Mucosa of stomach (tissue), 1 donor: ENCODE results near the gene KLK14.

Source experiments
- H3K27me3 ChIP-seq: one replicate; pipeline ENCODE4 v1.7.0; 2013; ENCODE audit warnings: mild to moderate bottlenecking, low read length; ENCODE audit not compliant: control insufficient read depth, insufficient read depth
- H3K36me3 ChIP-seq: one replicate; pipeline ENCODE4 v1.7.0; 2013; ENCODE audit warnings: low read length; ENCODE audit not compliant: control insufficient read depth, insufficient read depth
- H3K4me1 ChIP-seq: one replicate; pipeline ENCODE4 v1.7.0; 2013; ENCODE audit warnings: mild to moderate bottlenecking, low read length; ENCODE audit not compliant: control insufficient read depth, insufficient read depth
- H3K4me3 ChIP-seq: one replicate; pipeline ENCODE4 v1.7.0; 2013; ENCODE audit warnings: low read length
- H3K9ac ChIP-seq: one replicate; pipeline ENCODE4 v1.7.0; 2013; ENCODE audit warnings: mild to moderate bottlenecking, low read length, moderate library complexity
- H3K9me3 ChIP-seq: one replicate; pipeline ENCODE4 v1.7.0; 2013; ENCODE audit warnings: mild to moderate bottlenecking, low read length, moderate library complexity; ENCODE audit not compliant: control insufficient read depth
- donor health status: Pancreatic carcinoma.

Gene KLK14

GRCh38 chr19:51060973-51061372 is 21.7 kb downstream of the KLK14 start:
- H3K9me3 ChIP-seq = no peaks in the 10 kb centered on the region
- peaks cover 8% of the 10 kb centered on the region for H3K4me1 ChIP-seq
- no peak overlapping the region for H3K9ac ChIP-seq
- peaks cover 4% of the 10 kb centered on the region for H3K27me3 ChIP-seq
- H3K4me3 ChIP-seq = no peak overlapping the region
- H3K36me3 ChIP-seq = no peaks in the 10 kb centered on the region

- H3K27me3 ChIP-seq = peaks cover 4% of the 10 kb centered on the region
These were observed 22.4 kb downstream of the KLK14 start for GRCh38 chr19:51060336-51060735.

GRCh38 chr19:51059715-51060114 is 23.0 kb downstream of the KLK14 start:
- no peak overlapping the region for H3K9ac ChIP-seq
- H3K4me1 ChIP-seq = peaks cover 12% of the 10 kb centered on the region
- H3K36me3 ChIP-seq = no peaks in the 10 kb centered on the region
- H3K9me3 ChIP-seq = no peaks in the 10 kb centered on the region
- peaks cover 4% of the 10 kb centered on the region for H3K27me3 ChIP-seq
- H3K4me3 ChIP-seq = no peak overlapping the region

More at GRCh38 chr19:51060336-51060735, 22.4 kb downstream of the KLK14 start:
- H3K9ac ChIP-seq = no peak overlapping the region
- no peaks in the 10 kb centered on the region for H3K9me3 ChIP-seq
- H3K4me3 ChIP-seq = no peak overlapping the region
- H3K36me3 ChIP-seq = no peaks in the 10 kb centered on the region
- H3K4me1 ChIP-seq = peaks cover 8% of the 10 kb centered on the region

GRCh38 chr19:51055866-51056265 is 26.8 kb downstream of the KLK14 start:
- no peaks in the 10 kb centered on the region for H3K9me3 ChIP-seq
- no peak overlapping the region for H3K4me3 ChIP-seq
- H3K9ac ChIP-seq = no peak overlapping the region
- H3K4me1 ChIP-seq = peaks cover 4% of the 10 kb centered on the region
- H3K36me3 ChIP-seq = no peaks in the 10 kb centered on the region
- H3K27me3 ChIP-seq = peaks cover 5% of the 10 kb centered on the region

- Histone ChIP-seq H3K27me3 (peaks cover under 1% of the 10 kb centered on the region), H3K4me1 (no peaks in the 10 kb centered on the region), H3K9me3 (no peaks in the 10 kb centered on the region), H3K4me3 (no peak overlapping the region), H3K9ac (no peak overlapping the region), H3K36me3 (no peaks in the 10 kb centered on the region)
These were observed 35.7 kb downstream of the KLK14 start for GRCh38 chr19:51047031-51047335.

- Histone ChIP-seq H3K4me1 (no peaks in the 10 kb centered on the region), H3K36me3 (no peaks in the 10 kb centered on the region), H3K9ac (no peak overlapping the region), H3K4me3 (no peak overlapping the region), H3K27me3 (no peaks in the 10 kb centered on the region), H3K9me3 (no peaks in the 10 kb centered on the region)
These were observed 38.4 kb downstream of the KLK14 start for GRCh38 chr19:51044327-51044726.

- Histone ChIP-seq H3K36me3 (no peaks in the 10 kb centered on the region), H3K9me3 (no peaks in the 10 kb centered on the region), H3K4me3 (no peak overlapping the region), H3K27me3 (no peaks in the 10 kb centered on the region), H3K9ac (no peak overlapping the region), H3K4me1 (no peaks in the 10 kb centered on the region)
These were observed 39.2 kb downstream of the KLK14 start for GRCh38 chr19:51043497-51043896.

- Histone ChIP-seq H3K4me3 (no peak overlapping the region), H3K9me3 (no peaks in the 10 kb centered on the region), H3K4me1 (no peaks in the 10 kb centered on the region), H3K9ac (no peak overlapping the region), H3K36me3 (no peaks in the 10 kb centered on the region), H3K27me3 (no peaks in the 10 kb centered on the region)
These were observed 42.5 kb downstream of the KLK14 start for GRCh38 chr19:51040151-51040550.

- H3K36me3 ChIP-seq = no peaks in the 10 kb centered on the region
- no peaks in the 10 kb centered on the region for H3K4me1 ChIP-seq
These were observed 46.2 kb downstream of the KLK14 start for GRCh38 chr19:51036519-51036918.

GRCh38 chr19:51034704-51035103 is 48.0 kb downstream of the KLK14 start, which contains the start of gene KLK12:
TSS of gene KLK12 (minus strand) at chr19:51035002. CDS start at chr19:51034621, 381 bp downstream.
- no peak within 1 kb of the TSS for H3K9ac ChIP-seq
- peaks cover 3% of the 10 kb centered on the region for H3K27me3 ChIP-seq
- H3K4me1 ChIP-seq = no peaks in the 10 kb centered on the region
- no peaks in the 10 kb centered on the region for H3K36me3 ChIP-seq
- no peaks in the 10 kb centered on the region for H3K9me3 ChIP-seq
- H3K4me3 ChIP-seq = no peak within 1 kb of the TSS

More at GRCh38 chr19:51036519-51036918, 46.2 kb downstream of the KLK14 start:
- no peak overlapping the region for H3K9ac ChIP-seq
- H3K27me3 ChIP-seq = no peaks in the 10 kb centered on the region
- H3K9me3 ChIP-seq = no peaks in the 10 kb centered on the region
- H3K4me3 ChIP-seq = no peak overlapping the region

GRCh38 chr19:51031880-51032225 is 50.8 kb downstream of the KLK14 start:
- no peak overlapping the region for H3K9ac ChIP-seq
- H3K27me3 ChIP-seq = peaks cover 3% of the 10 kb centered on the region
- H3K4me3 ChIP-seq = no peak overlapping the region
- peaks cover 1% of the 10 kb centered on the region for H3K4me1 ChIP-seq
- H3K9me3 ChIP-seq = no peaks in the 10 kb centered on the region
- H3K36me3 ChIP-seq = no peaks in the 10 kb centered on the region

GRCh38 chr19:51031220-51031879 is 51.3 kb downstream of the KLK14 start:
- Histone ChIP-seq H3K27me3 (peaks cover 3% of the 10 kb centered on the region), H3K9me3 (no peaks in the 10 kb centered on the region), H3K36me3 (no peaks in the 10 kb centered on the region), H3K4me1 (peaks cover 6% of the 10 kb centered on the region), H3K9ac (no peak overlapping the region), H3K4me3 (no peak overlapping the region)

GRCh38 chr19:51030631-51031030 is 52.1 kb downstream of the KLK14 start:
- Histone ChIP-seq H3K36me3 (no peaks in the 10 kb centered on the region), H3K27me3 (peaks cover 3% of the 10 kb centered on the region), H3K4me1 (peaks cover 11% of the 10 kb centered on the region), H3K9me3 (no peaks in the 10 kb centered on the region), H3K9ac (no peak overlapping the region), H3K4me3 (no peak overlapping the region)
